WTC11 (cell line): ENCODE results near the gene SRGAP2B.
"Not testable (repeated sequence)": the region's sequence is repeated elsewhere in the genome, so short reads cannot be mapped to it uniquely, and the experiment has no call there.

ENCODE experiments used
- E2F5 ChIP-seq: sonication (generic); formaldehyde crosslinking; IDR thresholded peaks from 2 replicates; pipeline ENCODE4 v1.8.1; 2022; ENCODE audit warnings: mild to moderate bottlenecking, moderate library complexity, missing genetic modification reagents
- ELF4 ChIP-seq: sonication (generic); formaldehyde crosslinking; IDR thresholded peaks from 2 replicates; pipeline ENCODE4 v1.8.1; 2022; ENCODE audit warnings: low read depth, mild to moderate bottlenecking, moderate library complexity, missing genetic modification reagents
- FOXJ3 ChIP-seq: sonication (generic); formaldehyde crosslinking; IDR thresholded peaks from 2 replicates; pipeline ENCODE4 v1.9.0; 2021; ENCODE audit warnings: missing genetic modification reagents, mild to moderate bottlenecking, borderline replicate concordance
- MAX ChIP-seq: sonication (generic); formaldehyde crosslinking; IDR thresholded peaks from 2 replicates; pipeline ENCODE4 v1.8.0; 2022; ENCODE audit warnings: mild to moderate bottlenecking, missing genetic modification reagents
- TF ChIP-seq, protein P1 (sequence below): sonication (generic); formaldehyde crosslinking; IDR thresholded peaks from 2 replicates; pipeline ENCODE4 v1.8.0; 2023; ENCODE audit warnings: missing genetic modification reagents
- TF ChIP-seq, protein P2 (sequence below): fragments of 200-600 bp; IDR thresholded peaks from 2 replicates; pipeline ENCODE4 v1.8.0; 2022; ENCODE audit warnings: antibody characterized with exemption
- TF ChIP-seq, protein P3 (sequence below): sonication (generic); formaldehyde crosslinking; IDR thresholded peaks from 2 replicates; pipeline ENCODE4 v1.8.1; 2022; ENCODE audit warnings: mild to moderate bottlenecking, missing genetic modification reagents, moderate library complexity, borderline replicate concordance

DNA sequence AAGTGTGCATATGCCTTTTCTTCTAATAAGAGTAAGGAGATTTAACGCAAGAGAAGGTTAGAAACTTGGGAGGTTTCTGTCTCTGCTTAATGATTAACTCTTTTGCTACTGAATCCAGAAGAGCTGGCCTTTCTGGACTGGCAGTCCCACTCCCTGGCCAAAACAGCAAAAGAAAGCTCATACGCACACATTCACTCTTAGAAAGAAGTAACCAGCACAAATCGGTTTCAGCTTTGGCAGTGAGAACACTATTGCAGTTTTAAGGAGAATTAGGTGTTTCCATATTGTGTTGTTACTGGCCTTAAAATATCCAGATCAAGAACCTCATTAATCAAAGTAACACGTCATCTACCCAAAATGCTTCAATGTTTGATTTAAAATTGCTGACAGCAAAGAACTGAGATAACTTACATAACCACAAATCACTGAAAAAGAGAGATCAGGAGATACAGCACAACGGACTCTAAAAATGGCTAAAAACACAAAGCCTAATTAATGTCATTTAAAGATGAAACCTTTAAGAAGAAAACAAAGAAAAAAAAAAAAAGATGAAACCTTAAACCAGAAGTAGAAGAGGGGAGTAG lies 16.2 kb downstream of the SRGAP2B start:
- TF ChIP-seq E2F5; FOXJ3 (CRISPR knock-in tag); MAX (CRISPR knock-in tag); ELF4 (CRISPR knock-in tag): not testable (repeated sequence)
- TF ChIP-seq, protein P1, sequence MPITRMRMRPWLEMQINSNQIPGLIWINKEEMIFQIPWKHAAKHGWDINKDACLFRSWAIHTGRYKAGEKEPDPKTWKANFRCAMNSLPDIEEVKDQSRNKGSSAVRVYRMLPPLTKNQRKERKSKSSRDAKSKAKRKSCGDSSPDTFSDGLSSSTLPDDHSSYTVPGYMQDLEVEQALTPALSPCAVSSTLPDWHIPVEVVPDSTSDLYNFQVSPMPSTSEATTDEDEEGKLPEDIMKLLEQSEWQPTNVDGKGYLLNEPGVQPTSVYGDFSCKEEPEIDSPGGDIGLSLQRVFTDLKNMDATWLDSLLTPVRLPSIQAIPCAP (CRISPR knock-in tag), result not testable (repeated sequence)
- TF ChIP-seq, protein P2, sequence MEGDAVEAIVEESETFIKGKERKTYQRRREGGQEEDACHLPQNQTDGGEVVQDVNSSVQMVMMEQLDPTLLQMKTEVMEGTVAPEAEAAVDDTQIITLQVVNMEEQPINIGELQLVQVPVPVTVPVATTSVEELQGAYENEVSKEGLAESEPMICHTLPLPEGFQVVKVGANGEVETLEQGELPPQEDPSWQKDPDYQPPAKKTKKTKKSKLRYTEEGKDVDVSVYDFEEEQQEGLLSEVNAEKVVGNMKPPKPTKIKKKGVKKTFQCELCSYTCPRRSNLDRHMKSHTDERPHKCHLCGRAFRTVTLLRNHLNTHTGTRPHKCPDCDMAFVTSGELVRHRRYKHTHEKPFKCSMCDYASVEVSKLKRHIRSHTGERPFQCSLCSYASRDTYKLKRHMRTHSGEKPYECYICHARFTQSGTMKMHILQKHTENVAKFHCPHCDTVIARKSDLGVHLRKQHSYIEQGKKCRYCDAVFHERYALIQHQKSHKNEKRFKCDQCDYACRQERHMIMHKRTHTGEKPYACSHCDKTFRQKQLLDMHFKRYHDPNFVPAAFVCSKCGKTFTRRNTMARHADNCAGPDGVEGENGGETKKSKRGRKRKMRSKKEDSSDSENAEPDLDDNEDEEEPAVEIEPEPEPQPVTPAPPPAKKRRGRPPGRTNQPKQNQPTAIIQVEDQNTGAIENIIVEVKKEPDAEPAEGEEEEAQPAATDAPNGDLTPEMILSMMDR, result not testable (repeated sequence)
- TF ChIP-seq, protein P3, sequence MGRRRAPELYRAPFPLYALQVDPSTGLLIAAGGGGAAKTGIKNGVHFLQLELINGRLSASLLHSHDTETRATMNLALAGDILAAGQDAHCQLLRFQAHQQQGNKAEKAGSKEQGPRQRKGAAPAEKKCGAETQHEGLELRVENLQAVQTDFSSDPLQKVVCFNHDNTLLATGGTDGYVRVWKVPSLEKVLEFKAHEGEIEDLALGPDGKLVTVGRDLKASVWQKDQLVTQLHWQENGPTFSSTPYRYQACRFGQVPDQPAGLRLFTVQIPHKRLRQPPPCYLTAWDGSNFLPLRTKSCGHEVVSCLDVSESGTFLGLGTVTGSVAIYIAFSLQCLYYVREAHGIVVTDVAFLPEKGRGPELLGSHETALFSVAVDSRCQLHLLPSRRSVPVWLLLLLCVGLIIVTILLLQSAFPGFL (CRISPR knock-in tag), result not testable (repeated sequence)
